Fibroblast of the aortic adventitia (primary cell): ENCODE measurements around the gene INSM1. TPM values are rescaled to one million over a fixed set of nuclear protein-coding genes. Genes with fewer than 3 reads are reported as not detected.

Experiments used
- DNase-seq: peaks from one replicate; pipeline ENCODE4 v3.0.0-alpha.2; 2010; ENCODE audit warnings: low read depth
- H3K4me3 ChIP-seq: 2 replicates; pipeline ENCODE4 v1.5.1; 2011; ENCODE audit warnings: low read depth, mild to moderate bottlenecking, control low read depth, low read length, moderate library complexity
- total RNA-seq: library from RNA; depleted of rRNA; stranded (reverse); fragments of >200 nt; gene quantifications from 2 replicates; pipeline ENCODE4 v1.2.3, GENCODE V29; 2012; ENCODE audit warnings: low replicate concordance
- TF ChIP-seq, protein P1 (sequence below): IDR thresholded peaks from 2 replicates; pipeline ENCODE4 v1.5.1; 2011; ENCODE audit warnings: mild to moderate bottlenecking, low read length, control low read depth, inconsistent platforms; ENCODE audit not compliant: insufficient read depth

The INSM1 gene
- total RNA-seq, 1 donor: not detected

DNA sequence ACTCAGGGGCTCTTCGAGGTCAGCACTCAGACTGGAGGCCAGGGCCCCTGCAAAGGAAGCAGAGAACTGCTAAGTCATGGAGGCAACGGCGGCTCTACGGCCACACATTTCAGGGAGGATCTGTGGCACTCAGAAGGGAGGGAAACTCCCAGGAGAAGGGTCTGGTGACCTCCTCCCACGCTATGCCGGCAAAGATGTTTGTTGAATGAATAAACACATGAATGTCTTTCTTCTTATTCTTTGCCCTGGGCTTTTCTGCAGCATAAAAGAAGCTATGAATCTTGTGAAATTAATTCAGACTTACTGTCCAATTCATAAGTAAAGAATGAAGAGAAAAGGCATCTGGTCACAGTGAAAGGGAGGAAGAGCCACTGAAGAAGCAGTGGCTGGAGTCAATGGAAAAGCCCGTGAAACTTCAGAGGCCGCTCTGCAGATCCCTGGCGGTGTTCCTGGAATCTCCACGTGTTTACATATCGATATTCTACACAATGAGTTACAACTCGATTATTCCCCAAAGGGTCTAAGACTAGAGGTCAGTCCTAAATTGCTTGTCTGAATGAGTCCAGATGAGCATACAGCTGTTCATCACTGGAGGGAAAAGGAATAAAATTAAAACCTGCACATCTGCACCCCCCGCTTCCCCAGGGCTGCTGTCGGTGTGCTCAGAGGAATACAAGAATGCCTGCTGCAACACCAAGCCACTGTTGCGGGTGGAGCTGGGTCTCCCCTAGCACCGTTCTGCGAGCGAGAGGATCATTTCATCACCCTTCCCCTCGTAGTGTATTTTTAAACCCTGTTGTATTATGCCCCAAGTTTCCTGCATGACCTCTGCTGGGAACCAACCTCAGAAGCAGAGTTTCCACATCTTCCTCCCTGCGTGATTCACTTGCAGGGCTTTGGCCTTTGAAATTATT lies 25.6 kb downstream of the INSM1 start:
- no peak for DNase-seq
- TF ChIP-seq, protein P1, sequence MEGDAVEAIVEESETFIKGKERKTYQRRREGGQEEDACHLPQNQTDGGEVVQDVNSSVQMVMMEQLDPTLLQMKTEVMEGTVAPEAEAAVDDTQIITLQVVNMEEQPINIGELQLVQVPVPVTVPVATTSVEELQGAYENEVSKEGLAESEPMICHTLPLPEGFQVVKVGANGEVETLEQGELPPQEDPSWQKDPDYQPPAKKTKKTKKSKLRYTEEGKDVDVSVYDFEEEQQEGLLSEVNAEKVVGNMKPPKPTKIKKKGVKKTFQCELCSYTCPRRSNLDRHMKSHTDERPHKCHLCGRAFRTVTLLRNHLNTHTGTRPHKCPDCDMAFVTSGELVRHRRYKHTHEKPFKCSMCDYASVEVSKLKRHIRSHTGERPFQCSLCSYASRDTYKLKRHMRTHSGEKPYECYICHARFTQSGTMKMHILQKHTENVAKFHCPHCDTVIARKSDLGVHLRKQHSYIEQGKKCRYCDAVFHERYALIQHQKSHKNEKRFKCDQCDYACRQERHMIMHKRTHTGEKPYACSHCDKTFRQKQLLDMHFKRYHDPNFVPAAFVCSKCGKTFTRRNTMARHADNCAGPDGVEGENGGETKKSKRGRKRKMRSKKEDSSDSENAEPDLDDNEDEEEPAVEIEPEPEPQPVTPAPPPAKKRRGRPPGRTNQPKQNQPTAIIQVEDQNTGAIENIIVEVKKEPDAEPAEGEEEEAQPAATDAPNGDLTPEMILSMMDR: no peak

DNA sequence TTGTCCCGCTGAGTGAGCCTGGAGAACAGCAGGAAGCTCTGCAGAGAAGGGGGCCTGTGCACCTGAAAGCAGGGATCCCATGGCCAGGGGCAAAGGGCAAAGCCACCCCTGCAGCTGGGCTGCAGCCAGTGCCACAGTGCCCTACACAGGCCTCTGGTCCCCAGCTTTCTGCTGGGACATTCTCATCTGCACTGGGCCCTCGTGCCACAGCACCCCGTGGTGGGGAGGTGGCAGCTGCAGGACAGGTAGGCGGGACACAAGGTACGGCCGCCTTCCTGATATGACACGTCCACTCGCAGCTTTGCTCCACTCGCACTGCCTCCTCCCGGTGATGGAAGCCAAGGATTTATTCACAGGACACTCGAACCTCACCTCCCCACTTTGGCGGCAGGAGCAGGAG lies 27.2 kb downstream of the INSM1 start:
- H3K4me3 ChIP-seq: no peak overlapping the region
- no peak for DNase-seq
- TF ChIP-seq, protein P1: no peak

More for the DNA sequence above, 25.6 kb downstream of the INSM1 start:
- H3K4me3 ChIP-seq: no peak overlapping the region

DNA sequence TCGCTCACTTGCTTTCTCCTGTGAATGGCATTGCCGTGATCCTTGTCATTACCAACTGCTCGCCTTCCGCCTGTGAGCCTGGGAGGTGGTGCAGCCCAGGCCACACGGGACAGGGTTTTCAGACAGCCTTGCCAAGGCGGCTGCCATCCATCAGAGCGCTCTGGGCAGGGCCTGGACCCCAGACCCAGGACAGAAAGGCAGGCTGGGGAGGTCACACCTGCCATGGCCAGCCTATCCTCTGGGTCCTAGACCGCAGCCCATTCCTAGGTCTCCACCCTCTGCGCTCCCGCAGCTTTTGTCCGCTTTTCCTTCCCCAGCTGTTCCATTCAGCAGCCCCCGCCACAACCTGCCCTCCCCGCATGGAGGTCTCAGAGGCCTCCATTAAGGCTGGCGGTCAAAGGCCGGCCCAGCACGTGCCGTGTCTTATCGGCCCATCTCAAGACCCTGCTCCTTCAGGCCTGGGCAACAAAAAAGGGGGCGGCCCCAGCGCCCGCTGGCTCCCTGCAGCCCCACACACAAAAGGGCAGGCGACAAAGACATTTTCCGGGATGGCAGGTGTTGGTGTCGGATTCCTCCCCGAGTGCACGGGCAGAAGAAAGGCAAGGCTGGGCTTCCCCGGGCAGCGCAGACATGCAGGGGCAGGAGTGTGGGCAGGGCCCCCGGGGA lies 28.1 kb downstream of the INSM1 start:
- no peak overlapping the region for H3K4me3 ChIP-seq
- TF ChIP-seq, protein P1: no peak
- no peak for DNase-seq

DNA sequence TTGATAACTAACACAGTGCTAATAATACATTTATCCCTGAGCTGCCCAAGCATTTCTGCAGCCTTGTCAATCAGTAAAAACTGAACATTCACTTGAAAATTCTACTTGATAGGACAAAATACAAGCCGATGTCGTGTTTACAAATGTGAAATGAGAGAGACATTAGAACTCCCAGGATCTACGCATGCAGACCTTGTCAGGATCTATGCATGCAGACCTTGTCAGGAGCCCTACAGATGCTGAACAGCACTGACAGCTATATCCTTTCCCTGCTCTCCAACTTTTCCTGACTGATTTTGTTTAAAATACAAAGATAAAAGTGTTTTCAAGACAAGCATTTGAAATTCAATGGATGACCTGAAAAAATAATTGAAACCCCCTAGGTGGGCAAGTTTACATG lies 28.9 kb downstream of the INSM1 start:
- no peak for DNase-seq
- TF ChIP-seq, protein P1: no peak
- H3K4me3 ChIP-seq: no peak overlapping the region

DNA sequence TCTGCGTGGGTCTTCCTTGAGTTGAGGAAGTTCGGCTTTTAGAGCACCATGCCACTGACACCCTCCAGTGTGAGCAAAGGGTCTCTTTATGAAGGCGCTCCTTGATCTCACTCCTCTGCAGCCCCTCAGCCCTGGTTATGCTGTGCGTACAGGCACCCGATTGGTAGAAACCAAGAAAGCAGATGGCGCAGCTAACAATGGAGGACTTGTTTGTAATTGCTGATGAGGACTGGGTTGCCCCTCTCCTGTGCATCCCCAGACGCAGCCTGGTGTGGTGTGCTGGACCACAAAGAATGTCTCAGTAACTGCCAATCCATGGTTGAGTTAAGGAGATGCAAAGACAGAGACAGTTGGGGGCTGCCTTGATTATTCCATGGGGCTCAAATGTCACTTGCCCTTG lies 30.2 kb downstream of the INSM1 start:
- TF ChIP-seq, protein P1: no peak

DNA sequence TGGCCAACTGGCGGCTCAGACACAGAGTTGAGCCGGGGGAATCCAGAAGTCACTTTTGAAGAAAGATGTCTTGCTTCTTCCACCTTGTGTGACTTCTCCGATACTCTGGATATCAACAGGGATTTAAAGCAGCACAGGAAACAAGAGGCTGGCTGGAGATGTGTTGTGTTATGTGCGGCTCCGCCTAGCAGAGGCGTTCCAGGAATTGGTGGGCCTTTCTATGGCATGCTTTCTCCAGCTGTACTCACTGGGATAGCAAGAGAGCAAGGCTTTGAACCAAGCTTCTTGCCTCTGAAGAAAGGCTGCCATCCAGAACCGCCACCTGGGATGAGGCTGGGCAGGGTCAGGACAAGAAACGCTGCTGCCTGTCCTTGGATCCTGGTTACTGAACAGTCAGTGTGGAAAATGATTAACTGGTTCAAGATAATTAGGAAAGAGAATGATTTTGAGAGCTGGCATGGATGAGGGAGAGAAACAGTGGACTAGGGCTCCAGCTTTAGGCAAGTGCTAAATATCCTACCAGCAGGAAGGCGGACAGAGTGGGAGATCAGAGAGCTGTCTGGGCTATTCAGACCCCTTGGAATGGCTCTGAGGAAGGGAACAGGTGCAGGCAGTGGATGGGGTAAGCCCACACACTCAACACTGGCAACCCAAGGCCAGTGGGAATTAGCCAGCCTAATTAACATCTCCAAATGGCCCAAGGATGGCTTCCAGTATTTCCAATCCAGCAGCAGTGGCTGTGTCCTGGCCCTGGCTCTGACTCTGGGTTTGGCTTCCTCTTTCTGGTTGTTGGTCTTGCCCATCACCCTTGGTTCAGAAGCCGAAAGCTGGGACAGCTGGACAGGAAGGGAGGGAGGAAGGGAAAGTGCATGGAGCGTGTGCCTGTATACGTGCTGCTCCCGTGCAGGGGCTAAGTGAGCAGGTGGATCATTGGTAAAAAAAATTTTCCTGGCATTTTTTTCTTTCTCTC lies 31.9 kb downstream of the INSM1 start:
- TF ChIP-seq, protein P1: no peak
- no peak overlapping the region for H3K4me3 ChIP-seq
- no peak for DNase-seq

More for the DNA sequence above, 30.2 kb downstream of the INSM1 start:
- no peak overlapping the region for H3K4me3 ChIP-seq
- DNase-seq: no peak
